NCI-H345 treated with DMSO at 0.1 percent for 48 hours (cell line): ENCODE data around the gene AKR1B1.
A peak's percentile ranks its signal among the peaks of the same experiment; 100 is the strongest.

Source experiments
- DNase-seq: peaks from one replicate; lab custom pipeline; 2025; ENCODE audit not compliant: unreplicated experiment; lab: John Stamatoyannopoulos, UW

AKR1B1 gene

GRCh38 chr7:134420424-134421125 is 38.3 kb downstream of the AKR1B1 start:
- peak; percentile 2 for DNase-seq

GRCh38 chr7:134419875-134420274 is 39.0 kb downstream of the AKR1B1 start:
- no peak for DNase-seq

GRCh38 chr7:134419085-134419484 is 39.8 kb downstream of the AKR1B1 start:
- DNase-seq = no peak

DNA sequence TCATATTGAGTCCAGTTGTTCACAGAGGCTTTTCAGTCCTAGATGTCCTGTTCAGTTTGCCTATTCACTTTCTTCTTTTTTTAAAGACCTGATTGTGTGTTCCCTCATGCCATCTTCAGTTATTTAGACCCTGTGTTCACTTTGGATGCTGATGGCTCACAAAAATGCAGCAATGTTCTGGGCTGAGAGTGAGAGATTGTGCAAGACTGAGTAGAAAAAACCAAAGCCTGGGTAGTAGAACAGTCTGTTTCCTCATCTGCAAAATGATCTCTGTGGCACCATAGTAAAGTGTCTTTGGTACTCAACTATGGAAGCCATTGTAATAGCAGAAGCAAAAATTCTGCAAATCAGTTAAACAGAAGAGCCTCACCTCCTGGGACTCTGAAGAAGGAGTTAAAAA is 43.2 kb downstream of the AKR1B1 start:
- DNase-seq = no peak

- no peak for DNase-seq
Measured at GRCh38 chr7:134414109-134414508, 44.8 kb downstream of the AKR1B1 start.

DNA sequence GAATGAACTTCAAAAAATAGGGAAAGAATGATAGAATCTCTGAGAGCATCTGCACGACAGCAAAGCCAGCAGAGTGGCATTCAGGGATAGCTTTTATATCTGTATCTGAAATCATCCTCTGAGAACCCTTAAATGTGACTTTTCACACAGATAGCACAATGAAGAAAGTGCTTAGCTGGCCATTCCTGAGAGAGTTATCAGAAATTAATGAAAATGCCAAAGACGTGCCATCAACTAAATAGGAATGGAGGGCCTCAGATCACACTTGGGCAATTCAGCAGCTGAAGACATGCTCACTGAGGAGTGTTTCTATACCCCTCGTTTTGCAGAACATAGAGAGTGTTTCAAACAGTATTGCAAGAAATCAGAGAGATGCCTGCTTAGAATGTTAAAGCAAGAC is 51.6 kb downstream of the AKR1B1 start:
- no peak for DNase-seq

GRCh38 chr7:134406431-134406830 is 52.5 kb downstream of the AKR1B1 start:
- DNase-seq = no peak

GRCh38 chr7:134405299-134405698 is 53.6 kb downstream of the AKR1B1 start:
- DNase-seq = no peak

GRCh38 chr7:134403062-134403461 is 55.8 kb downstream of the AKR1B1 start:
- no peak for DNase-seq

- no peak for DNase-seq
Measured at GRCh38 chr7:134400859-134401258, 58.0 kb downstream of the AKR1B1 start.

DNA sequence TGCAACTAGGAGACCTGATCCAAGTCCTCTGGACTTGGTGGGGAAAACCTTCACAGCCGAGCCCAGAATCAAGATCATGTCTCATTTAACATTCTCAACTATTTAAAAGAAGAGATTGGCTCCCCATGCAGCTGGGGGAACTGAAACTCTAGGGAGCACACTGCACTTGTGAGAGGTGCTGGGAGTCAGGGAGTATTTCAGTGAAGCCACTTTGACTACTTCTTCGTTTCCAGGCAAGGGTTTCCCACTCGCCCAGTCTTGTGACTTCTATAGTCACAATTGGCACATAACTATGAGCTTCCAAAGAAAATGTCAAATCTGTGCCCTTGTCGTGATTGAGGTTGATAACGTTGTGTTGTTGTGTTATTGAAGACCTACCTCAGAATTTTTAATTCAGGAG is 62.9 kb downstream of the AKR1B1 start:
- DNase-seq = no peak

DNA sequence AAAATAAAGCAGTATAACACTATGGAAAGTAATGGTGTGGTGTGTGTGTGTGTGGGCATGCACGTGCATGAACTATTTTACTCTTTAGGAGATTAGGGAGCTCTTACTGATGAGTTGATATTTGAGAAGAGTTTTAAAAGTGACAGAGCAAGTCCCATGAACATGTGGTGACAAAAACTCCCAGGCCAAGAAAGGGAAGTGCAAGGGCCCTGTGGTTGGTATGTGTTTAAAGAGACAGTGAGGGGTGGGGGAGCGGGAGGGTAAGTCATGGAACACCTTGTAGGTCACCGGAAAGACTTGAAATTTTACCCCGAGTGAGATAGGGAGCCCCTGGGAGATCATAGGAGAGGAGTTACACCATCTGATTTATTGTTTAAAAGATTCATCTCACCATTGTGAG is 63.3 kb downstream of the AKR1B1 start:
- no peak for DNase-seq

DNA sequence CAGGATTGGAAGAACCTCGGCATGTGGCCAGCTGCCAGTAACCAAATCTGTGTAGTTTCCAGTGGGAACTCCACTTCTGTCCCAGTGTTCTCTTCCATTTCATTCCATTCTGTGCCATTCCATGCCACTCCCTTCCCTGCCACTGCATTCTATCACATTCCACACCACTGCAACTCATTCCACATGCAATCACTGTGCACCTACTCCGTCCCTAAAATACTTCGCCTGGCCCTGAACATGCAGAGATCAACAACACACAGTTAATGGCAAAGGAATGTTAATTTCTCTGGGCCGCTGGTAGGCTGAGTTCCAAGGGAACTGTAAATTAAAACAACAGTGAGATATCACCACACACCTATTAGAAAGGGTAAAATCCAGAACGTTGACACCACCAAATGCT is 64.8 kb downstream of the AKR1B1 start:
- DNase-seq = no peak
